Astrocyte of the cerebellum (primary cell): ENCODE results near the gene TMEM164.

Experiments
- DNase-seq: peaks from one replicate; pipeline ENCODE4 v3.0.0-alpha.2; 2011; ENCODE audit warnings: low read depth
- H3K4me3 ChIP-seq: 2 replicates; pipeline ENCODE4 v1.5.1; 2011; ENCODE audit warnings: mild to moderate bottlenecking, low read depth, low read length, moderate library complexity
- in situ Hi-C: cut with HindIII; loops from 2 replicates; pipeline ENCODE4 v1.10.0; 2017; ENCODE audit warnings: low sequenced_read_pairs
- TF ChIP-seq, protein P1 (sequence below): IDR thresholded peaks from 2 replicates; pipeline ENCODE4 v1.5.1; 2012; ENCODE audit warnings: low read length, low read depth, moderate library complexity, mild to moderate bottlenecking; ENCODE audit errors: missing control alignments

Gene TMEM164

DNA sequence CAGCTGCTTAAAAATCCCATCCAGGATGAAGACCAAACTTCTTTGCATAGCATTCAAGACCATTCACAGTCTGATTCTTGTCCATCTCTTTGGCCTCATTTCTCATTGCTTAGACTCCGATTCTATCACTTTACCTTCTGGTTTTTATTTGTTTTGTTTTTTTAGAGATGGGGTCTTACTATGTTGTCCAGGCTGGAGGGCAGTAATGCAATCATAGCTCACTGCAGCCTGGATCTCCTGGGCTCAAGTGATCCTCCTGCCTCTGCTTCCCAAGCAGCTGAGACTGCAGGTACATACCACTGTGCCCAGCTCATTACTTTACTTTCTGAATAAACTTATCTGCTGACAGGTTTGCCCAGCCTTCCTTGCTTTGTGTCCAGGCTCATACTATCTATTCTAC is 152.8 kb downstream of the TMEM164 start:
- DNase-seq = no peak
- in situ Hi-C loops = no loop called here
- TF ChIP-seq, protein P1, sequence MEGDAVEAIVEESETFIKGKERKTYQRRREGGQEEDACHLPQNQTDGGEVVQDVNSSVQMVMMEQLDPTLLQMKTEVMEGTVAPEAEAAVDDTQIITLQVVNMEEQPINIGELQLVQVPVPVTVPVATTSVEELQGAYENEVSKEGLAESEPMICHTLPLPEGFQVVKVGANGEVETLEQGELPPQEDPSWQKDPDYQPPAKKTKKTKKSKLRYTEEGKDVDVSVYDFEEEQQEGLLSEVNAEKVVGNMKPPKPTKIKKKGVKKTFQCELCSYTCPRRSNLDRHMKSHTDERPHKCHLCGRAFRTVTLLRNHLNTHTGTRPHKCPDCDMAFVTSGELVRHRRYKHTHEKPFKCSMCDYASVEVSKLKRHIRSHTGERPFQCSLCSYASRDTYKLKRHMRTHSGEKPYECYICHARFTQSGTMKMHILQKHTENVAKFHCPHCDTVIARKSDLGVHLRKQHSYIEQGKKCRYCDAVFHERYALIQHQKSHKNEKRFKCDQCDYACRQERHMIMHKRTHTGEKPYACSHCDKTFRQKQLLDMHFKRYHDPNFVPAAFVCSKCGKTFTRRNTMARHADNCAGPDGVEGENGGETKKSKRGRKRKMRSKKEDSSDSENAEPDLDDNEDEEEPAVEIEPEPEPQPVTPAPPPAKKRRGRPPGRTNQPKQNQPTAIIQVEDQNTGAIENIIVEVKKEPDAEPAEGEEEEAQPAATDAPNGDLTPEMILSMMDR = no peak
- no peak overlapping the region for H3K4me3 ChIP-seq

DNA sequence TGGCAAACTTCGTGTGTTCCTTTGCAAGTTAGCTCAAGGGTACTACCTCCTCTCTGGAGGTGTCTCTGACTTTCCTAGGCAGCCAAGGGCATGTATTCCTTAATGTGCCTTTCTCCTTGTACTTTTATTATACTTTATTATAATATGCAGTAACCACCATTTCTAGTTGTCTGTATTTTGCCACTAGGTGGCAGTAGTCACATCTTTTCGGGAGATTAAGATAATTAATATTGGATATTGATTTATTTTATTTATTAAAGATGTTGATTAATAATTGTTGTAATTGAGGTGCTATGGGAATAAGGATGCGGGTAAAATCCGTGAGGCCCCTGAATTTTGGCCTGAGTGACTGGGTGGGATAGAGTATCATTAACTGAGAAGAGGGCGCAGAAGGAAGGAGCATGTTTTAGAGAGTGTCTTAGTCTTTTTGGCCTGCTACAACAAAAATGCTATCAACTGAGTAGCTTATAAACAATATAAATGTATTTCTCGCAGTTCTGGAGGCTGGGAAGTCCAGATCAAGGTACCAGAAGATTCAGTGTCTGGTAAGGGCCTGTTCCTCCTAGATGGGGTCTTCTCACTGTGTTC is 153.3 kb downstream of the TMEM164 start:
- DNase-seq = no peak
- TF ChIP-seq, protein P1 = peak; percentile 36
- in situ Hi-C loops = no loop called here
- no peak overlapping the region for H3K4me3 ChIP-seq

DNA sequence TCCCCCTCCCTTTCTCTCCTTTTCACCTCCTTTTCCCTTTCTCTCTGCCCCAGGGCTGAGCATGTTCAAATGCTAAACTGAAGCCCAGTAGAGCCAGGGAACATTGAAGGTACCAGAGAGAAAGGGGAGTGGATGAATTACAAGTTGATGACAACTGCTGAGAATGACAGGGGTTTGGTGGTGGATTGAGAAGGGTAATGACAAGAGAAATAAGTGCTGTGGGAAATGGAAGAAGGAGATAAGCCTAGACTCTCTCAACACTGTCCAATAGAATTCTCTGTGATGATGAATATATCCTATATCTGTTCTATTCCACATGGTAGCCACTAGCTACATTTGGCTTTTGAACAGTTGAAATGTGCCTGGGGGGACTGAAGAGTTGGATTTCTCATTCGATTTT is 154.5 kb downstream of the TMEM164 start:
- H3K4me3 ChIP-seq = no peak overlapping the region
- TF ChIP-seq, protein P1 = no peak
- DNase-seq = no peak
- in situ Hi-C loops = no loop called here

DNA sequence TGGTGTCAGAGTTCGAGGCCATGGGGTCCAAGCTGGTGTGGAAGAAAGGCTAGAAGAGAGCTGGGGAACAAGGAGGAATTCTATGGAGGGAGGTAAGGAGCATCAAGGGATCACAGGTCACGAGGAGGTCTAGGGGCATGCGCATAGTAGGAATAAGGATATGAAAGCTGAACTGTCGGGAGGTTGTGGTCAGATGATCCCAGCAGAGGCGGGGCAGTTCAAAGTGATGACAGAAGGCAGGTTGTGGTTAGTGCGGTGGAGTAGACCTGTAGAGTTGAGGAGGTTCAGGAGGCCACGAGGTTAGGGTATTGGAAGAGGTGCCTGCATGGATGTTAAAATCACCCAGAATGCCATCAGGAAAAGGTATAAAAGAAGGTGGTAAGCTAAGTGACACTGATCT is 156.3 kb downstream of the TMEM164 start:
- TF ChIP-seq, protein P1 = no peak
- H3K4me3 ChIP-seq = no peak overlapping the region
- in situ Hi-C loops = no loop called here
- DNase-seq = no peak

DNA sequence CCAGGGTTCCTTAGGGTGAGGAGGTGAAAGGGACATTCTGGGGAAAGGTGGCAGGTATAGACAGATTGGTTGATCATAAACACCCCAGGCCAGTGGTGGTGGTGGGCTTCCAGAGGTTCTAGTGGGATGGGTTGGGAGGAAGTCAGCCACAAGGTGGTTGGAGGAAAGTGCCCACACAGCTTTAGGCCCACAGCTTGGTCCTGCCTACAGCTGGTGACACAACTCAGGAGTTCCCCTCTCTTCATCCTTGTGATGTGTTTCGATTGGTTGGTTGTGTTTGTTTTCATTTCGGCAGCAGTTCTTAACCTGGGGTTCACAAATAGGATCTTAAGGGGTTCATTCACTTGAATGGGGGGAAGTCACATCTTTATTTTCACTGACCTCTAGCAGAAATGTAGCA is 157.0 kb downstream of the TMEM164 start:
- H3K4me3 ChIP-seq = no peak overlapping the region
- in situ Hi-C loops = no loop called here
- TF ChIP-seq, protein P1 = no peak
- no peak for DNase-seq

DNA sequence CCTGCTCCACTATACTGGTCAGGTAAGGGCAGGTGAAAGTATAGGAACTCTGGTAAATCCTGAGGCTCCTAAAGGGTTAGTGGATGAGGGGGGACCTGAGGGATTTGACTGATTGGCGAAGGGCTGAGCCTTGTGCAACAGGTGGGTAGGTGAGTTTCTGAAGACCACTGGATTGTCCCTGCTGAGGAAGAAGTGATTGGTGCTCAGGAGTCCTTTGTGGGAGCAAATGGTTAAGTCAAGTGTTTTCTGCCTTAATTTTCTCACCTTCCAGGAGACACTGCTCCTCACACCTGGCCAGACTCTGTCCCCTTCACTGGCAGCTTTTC is 158.4 kb downstream of the TMEM164 start:
- DNase-seq = no peak
- no peak overlapping the region for H3K4me3 ChIP-seq
- in situ Hi-C loops = no loop called here
- TF ChIP-seq, protein P1 = no peak

DNA sequence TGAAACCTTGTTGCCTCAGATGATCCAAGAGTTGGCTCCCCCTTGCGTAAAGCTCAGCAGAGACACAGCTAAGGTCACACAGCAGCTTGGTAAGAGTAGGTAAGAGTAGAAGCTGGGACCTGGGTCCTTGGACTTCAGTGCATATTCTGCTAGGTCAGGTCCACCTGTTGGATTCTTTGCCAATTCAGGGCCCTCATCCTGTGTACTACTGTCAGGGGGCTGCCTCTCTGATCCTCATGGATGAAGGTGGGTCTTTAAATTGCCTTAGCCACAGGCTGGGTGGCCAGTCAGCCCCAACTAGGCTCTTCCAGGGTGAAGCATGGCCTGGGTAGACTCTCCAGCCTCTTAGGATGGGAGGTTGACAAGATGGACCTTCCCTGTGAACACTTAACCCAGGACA is 159.2 kb downstream of the TMEM164 start:
- DNase-seq = no peak
- TF ChIP-seq, protein P1 = no peak
- in situ Hi-C loops = no loop called here
- H3K4me3 ChIP-seq = no peak overlapping the region
